Adipocyte (in vitro differentiated cells): ENCODE data around the gene RIOK1.

Experiments used
- DNase-seq: peaks from one replicate; pipeline ENCODE4 v3.0.0-alpha.2; 2015; ENCODE audit warnings: low read depth
- H3K27me3 ChIP-seq: replicated peaks from 2 replicates; pipeline ENCODE4 v1.7.0; 2013; ENCODE audit warnings: mild to moderate bottlenecking, low read length, moderate library complexity; ENCODE audit not compliant: control insufficient read depth, insufficient read depth
- H3K36me3 ChIP-seq: 2 replicates; pipeline ENCODE4 v1.7.0; 2013; ENCODE audit warnings: low read length, mild to moderate bottlenecking, moderate library complexity; ENCODE audit not compliant: control insufficient read depth, insufficient read depth, severe bottlenecking
- H3K4me1 ChIP-seq: 2 replicates; pipeline ENCODE4 v1.7.0; 2013; ENCODE audit warnings: mild to moderate bottlenecking, low read length, moderate library complexity; ENCODE audit not compliant: control insufficient read depth, insufficient read depth
- H3K4me3 ChIP-seq: 2 replicates; pipeline ENCODE4 v1.7.0; 2013; ENCODE audit warnings: mild to moderate bottlenecking, low read length, moderate library complexity
- H3K9ac ChIP-seq: 2 replicates; pipeline ENCODE4 v1.7.0; 2013; ENCODE audit warnings: mild to moderate bottlenecking, low read length, moderate library complexity
- H3K9me3 ChIP-seq: 2 replicates; pipeline ENCODE4 v1.7.0; 2013; ENCODE audit warnings: mild to moderate bottlenecking, low read length, moderate library complexity; ENCODE audit not compliant: control insufficient read depth

Gene RIOK1

DNA sequence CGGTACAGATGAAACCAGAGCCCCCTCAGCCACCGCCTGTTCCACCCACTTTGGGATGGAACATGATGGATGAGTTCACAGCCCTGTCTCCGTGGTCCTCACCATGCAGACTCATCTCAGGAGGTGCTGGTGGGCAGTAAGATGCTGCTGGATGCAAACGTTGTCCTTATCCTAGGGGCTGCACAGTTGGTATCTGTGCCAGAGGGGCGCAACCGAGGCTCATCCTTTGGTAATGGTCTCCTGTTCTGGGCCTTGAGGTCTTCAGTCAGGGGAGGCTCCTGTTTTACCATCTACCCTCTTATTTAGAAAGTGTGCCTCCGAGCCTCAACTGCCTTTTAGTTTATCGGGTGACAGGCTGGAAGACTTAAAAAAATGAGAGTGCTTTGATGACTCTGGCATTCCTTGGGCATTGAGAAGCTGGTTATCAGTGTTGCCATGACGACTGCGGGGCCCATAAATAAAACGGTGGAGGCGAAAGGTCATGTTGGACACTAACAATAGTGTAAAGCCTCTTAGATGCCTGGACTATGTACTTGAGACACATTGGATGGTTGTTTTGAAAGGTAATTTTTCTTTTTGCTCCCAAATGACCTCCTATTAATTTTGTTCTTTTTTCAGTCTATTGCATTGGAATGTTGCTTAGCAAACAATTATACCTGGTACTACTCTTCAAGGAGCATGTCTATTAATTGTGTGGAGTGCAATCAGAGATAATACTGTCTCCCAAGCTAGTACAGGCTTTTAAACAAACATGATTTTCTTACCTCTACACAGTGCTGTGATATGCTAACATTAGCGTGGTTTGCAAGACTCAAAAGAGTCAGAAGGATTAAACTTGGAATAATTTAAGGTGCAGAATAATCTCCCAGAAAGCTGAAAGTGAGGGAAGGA lies 77.6 kb downstream of the RIOK1 start:
- no peak for DNase-seq
- peaks cover 38% of the 10 kb centered on the region for H3K4me1 ChIP-seq
- no peaks in the 10 kb centered on the region for H3K27me3 ChIP-seq
- no peaks in the 10 kb centered on the region for H3K9me3 ChIP-seq
- no peak overlapping the region for H3K4me3 ChIP-seq
- H3K36me3 ChIP-seq: no peaks in the 10 kb centered on the region
- no peak overlapping the region for H3K9ac ChIP-seq
